ENCODE results near the gene SUPT20H. TPM values are rescaled to one million over a fixed set of nuclear protein-coding genes. Genes with fewer than 3 reads are reported as not detected.

The SUPT20H gene
- total and polyA plus RNA-seq, 4 donors = 44.3 to 73.9 (median 69.0) TPM

DNA sequence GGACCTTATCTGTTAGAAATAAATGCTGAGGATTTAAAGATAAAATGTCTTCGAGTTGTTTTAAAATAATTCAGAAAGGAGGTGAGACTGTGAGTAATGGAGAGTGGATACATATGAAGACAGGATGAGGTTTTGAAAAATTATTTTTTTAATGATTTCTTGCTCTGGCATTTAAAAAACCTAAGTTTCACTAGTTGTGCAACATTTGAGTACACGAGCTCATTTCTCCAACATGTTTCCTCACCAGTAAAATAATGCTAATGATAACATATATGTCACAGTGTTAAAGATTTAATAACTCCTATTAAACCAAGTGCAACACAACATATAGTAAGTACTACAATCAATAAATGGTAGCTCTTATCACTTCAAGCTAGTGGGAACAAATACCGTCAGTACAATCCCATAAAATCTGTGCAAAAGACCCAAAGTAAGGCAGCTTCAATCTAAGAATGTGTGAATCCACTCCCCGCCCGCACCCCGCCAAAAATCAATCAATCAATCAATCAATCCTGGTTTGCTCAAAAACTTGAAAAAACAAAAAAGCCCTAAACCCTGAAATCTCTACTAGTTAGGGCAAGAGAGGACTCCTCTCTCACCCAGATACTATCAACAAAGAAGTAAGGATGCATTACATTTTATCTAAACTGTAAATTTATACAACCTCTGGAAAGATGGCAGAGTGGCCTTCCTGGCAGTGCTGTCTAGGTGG is 61.6 kb downstream of the SUPT20H start:
- H3K27ac ChIP-seq (ENCODE audit: low read depth, low read length) = no peak overlapping the region
- H3K36me3 ChIP-seq (ENCODE audit: control insufficient read depth, insufficient read depth, low read length) = peaks cover 10% of the 10 kb centered on the region
- DNase-seq (ENCODE audit: low read depth in 4 of 6, low spot score in 6 of 6) = no peak
- WGBS (ENCODE audit: insufficient coverage) = 65% methylated on average over 5 of the region's 6 CpGs
- H3K4me3 ChIP-seq (ENCODE audit: low read depth, low read length) = peak overlapping the region; percentile 99
- H3K27me3 ChIP-seq (ENCODE audit: control insufficient read depth, insufficient read depth, low read length) = no peaks in the 10 kb centered on the region
- peaks cover 12% of the 10 kb centered on the region for H3K4me1 ChIP-seq (ENCODE audit: control insufficient read depth, insufficient read depth, low read length)
- H3K9me3 ChIP-seq (ENCODE audit: control insufficient read depth, insufficient read depth, low read length) = no peaks in the 10 kb centered on the region

DNA sequence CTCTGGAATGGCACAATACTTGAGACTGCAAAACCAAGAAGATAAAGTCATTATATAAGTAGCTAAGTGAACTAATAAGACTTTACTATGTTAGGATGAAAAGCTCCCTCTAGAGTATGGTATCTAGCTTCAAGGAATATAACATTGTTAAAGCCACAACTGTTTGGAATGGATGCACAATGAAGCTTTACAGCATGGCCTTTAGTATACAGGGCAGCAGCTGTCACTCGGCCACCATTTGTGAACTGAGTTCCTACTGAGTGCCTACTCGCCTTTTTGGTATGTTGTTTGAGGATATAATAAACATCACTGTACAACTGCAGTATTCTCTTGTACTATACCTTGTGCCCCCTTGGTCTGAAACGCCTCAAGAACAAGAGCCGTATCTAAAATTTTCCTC is 67.1 kb downstream of the SUPT20H start:
- no CpG with 5 or more reads among the region's 4 CpGs for WGBS (ENCODE audit: insufficient coverage)
- H3K27ac ChIP-seq (ENCODE audit: low read depth, low read length) = no peak overlapping the region
- H3K4me3 ChIP-seq (ENCODE audit: low read depth, low read length) = no peak overlapping the region
- no peaks in the 10 kb centered on the region for H3K27me3 ChIP-seq (ENCODE audit: control insufficient read depth, insufficient read depth, low read length)
- peaks cover 34% of the 10 kb centered on the region for H3K36me3 ChIP-seq (ENCODE audit: control insufficient read depth, insufficient read depth, low read length)
- H3K4me1 ChIP-seq (ENCODE audit: control insufficient read depth, insufficient read depth, low read length) = peaks cover 3% of the 10 kb centered on the region
- no peaks in the 10 kb centered on the region for H3K9me3 ChIP-seq (ENCODE audit: control insufficient read depth, insufficient read depth, low read length)
- no peak for DNase-seq (ENCODE audit: low read depth in 4 of 6, low spot score in 6 of 6)

DNA sequence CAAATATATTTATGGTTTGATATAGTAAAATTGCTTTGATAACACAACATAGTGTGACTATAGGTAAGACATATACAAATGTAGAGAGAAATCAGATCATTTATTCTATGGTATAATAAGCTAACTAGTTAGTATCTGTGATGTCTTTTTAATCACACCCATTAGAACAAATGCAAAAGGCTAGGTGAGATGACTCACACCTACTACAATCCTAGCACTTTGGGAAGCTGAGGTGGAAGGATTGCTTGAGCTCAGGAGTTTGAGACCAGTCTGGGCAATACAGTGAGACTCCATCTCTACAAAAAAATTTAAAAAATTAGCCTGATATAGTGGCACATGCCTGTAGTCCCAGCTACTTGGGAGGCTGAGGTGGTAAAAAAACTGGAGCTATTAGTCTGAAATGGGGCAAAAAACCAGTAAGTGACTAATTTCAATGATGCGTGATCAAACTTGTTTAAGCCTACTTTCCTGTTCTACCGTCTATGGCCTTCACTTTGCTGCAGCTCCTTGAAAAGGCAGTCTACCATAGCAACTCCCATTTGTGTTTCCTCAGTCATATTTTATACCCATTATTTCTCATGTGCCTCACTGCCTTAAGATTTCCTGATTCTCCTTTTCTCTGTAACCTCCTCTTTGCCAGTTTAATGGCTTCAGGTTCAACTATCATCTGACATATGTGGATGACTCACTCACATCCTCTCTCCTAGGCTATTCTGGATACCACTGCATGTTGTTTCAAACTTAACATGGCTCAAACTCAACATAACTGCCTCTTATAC is 72.8 kb downstream of the SUPT20H start:
- WGBS (ENCODE audit: insufficient coverage) = 97% methylated on average over 2 of the region's 2 CpGs
- peaks cover 32% of the 10 kb centered on the region for H3K36me3 ChIP-seq (ENCODE audit: control insufficient read depth, insufficient read depth, low read length)

DNA sequence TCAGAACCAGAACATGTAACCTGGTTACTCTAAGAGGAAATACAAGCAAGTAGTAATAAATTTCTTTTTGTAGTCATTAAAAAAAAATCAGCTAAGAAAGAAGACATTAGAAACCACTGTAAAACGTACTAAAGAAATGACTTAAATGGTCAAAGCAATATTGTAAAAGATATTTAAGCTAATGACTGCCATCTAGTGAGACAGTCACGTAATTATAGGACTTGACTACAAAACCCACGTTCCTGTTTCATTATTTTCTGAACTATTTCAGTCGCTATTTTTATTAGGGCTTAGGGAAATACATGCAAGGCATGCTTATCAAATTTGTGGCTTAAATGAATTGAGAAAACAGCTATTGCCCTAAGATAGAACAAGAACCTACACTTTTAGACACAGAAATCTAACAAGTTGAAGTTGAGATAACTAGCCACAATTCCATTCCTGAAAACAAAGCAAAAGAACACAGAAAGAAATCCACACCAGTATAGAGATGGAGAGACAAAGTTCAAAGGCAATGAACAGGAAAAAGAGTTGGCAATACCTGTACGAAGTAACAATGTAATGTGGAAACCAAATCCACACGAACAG is 78.2 kb downstream of the SUPT20H start:
- 100% methylated on average over 1 of the region's 6 CpGs for WGBS (ENCODE audit: insufficient coverage)
- Histone ChIP-seq H3K27me3 (ENCODE audit: control insufficient read depth, insufficient read depth, low read length) (no peaks in the 10 kb centered on the region), H3K4me1 (ENCODE audit: control insufficient read depth, insufficient read depth, low read length) (no peaks in the 10 kb centered on the region), H3K9me3 (ENCODE audit: control insufficient read depth, insufficient read depth, low read length) (no peaks in the 10 kb centered on the region), H3K27ac (ENCODE audit: low read depth, low read length) (no peak overlapping the region), H3K36me3 (ENCODE audit: control insufficient read depth, insufficient read depth, low read length) (peaks cover 32% of the 10 kb centered on the region), H3K4me3 (ENCODE audit: low read depth, low read length) (no peak overlapping the region)
- peak; percentile 18 to 89 (median 30) for DNase-seq (ENCODE audit: low read depth in 4 of 6, low spot score in 6 of 6)

More for the DNA sequence above, 72.8 kb downstream of the SUPT20H start:
- Histone ChIP-seq H3K27me3 (ENCODE audit: control insufficient read depth, insufficient read depth, low read length) (no peaks in the 10 kb centered on the region), H3K27ac (ENCODE audit: low read depth, low read length) (no peak overlapping the region), H3K9me3 (ENCODE audit: control insufficient read depth, insufficient read depth, low read length) (no peaks in the 10 kb centered on the region), H3K4me3 (ENCODE audit: low read depth, low read length) (no peak overlapping the region), H3K4me1 (ENCODE audit: control insufficient read depth, insufficient read depth, low read length) (no peaks in the 10 kb centered on the region)
- no peak for DNase-seq (ENCODE audit: low read depth in 4 of 6, low spot score in 6 of 6)

DNA sequence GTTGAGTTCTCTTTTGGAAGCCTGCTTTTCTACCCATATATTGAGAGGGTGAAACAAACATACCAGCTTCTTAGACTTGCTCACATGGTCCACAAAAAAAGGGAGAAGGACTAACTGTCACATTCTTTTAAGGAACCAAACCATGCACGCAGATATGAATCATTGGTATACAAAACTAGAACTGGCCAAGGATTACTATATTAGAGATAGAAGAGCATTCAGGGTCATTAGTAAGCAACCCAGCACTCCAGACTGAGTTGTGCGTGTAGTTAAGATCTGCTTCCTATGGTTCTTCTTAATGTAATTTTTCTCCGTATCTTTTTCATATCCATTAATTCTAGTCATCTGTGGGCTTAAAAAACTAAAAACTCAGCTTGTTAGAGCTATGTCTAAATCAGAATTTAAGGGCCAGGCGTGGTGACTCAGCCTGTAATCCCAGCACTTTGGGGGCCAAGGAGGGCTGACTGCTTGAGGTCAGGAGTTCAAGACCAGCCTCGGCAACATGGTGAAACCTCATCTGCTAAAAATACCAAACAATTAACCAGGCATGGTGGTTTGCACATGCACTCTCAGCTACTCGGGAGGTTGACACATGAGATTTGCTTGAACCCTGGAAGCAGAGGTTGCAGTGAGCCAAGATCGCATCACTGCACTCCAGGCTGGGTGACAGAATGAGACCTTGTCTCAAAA is 80.0 kb downstream of the SUPT20H start:
- no peak overlapping the region for H3K4me3 ChIP-seq (ENCODE audit: low read depth, low read length)
- H3K27ac ChIP-seq (ENCODE audit: low read depth, low read length) = no peak overlapping the region
- H3K27me3 ChIP-seq (ENCODE audit: control insufficient read depth, insufficient read depth, low read length) = no peaks in the 10 kb centered on the region
- H3K9me3 ChIP-seq (ENCODE audit: control insufficient read depth, insufficient read depth, low read length) = no peaks in the 10 kb centered on the region
- H3K36me3 ChIP-seq (ENCODE audit: control insufficient read depth, insufficient read depth, low read length) = peaks cover 33% of the 10 kb centered on the region
- WGBS (ENCODE audit: insufficient coverage) = 100% methylated on average over 2 of the region's 7 CpGs
- no peaks in the 10 kb centered on the region for H3K4me1 ChIP-seq (ENCODE audit: control insufficient read depth, insufficient read depth, low read length)
- DNase-seq (ENCODE audit: low read depth in 4 of 6, low spot score in 6 of 6) = no peak

DNA sequence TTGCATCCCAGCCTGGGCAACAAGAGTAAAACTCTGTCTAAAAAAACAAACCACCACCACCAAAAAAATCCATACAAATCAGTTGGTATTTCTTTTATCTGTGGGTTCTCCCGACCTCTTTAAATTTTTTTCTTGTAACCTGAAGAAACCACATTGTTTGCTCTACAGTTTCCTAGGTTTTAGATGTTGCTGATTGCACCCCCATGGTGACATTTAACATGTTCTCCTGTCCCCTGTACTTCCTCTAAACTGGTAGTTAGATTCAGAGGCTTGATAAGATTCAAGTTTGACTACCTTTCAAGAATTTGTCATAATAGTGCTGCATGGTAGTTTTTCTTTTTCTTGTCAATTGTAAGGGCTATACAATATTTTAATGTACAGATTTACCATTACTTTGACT is 84.3 kb downstream of the SUPT20H start:
- Histone ChIP-seq H3K27me3 (ENCODE audit: control insufficient read depth, insufficient read depth, low read length) (no peaks in the 10 kb centered on the region), H3K36me3 (ENCODE audit: control insufficient read depth, insufficient read depth, low read length) (peaks cover 33% of the 10 kb centered on the region), H3K27ac (ENCODE audit: low read depth, low read length) (no peak overlapping the region), H3K9me3 (ENCODE audit: control insufficient read depth, insufficient read depth, low read length) (no peaks in the 10 kb centered on the region), H3K4me1 (ENCODE audit: control insufficient read depth, insufficient read depth, low read length) (no peaks in the 10 kb centered on the region), H3K4me3 (ENCODE audit: low read depth, low read length) (no peak overlapping the region)
- no CpG with 5 or more reads among the region's 1 CpG for WGBS (ENCODE audit: insufficient coverage)
- DNase-seq (ENCODE audit: low read depth in 4 of 6, low spot score in 6 of 6) = no peak

DNA sequence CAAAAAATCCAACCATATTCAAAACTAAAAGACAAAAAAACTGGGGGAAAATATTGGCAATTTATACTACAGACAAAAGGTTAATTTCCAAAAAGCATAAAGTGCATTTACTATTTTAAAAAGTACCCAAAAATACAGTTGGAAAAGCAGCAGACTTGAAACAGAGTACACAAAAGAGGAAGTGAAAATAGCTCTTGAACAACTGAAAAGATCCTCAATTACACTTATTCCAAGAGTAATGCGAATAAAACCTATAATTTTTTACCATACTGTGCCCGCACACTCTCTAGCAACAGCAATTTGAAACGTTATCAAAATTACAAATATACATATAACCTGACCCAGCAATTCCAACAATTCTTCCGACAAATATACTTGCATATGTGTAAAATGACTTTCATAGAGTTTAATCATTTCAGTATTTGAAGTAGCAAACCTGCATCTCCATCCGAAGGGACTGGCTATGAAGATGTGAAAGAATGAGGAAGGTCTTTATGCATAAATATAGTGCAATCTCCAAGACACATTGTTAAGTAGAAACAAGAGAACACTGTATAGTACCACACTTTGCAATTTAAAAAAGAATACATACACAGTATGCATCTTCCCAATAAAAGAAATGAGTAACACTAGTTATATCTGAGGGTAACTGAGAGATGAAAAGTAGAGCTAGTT is 85.7 kb downstream of the SUPT20H start:
- WGBS (ENCODE audit: insufficient coverage) = no CpG with 5 or more reads among the region's 5 CpGs
- Histone ChIP-seq H3K36me3 (ENCODE audit: control insufficient read depth, insufficient read depth, low read length) (peaks cover 30% of the 10 kb centered on the region), H3K27me3 (ENCODE audit: control insufficient read depth, insufficient read depth, low read length) (no peaks in the 10 kb centered on the region), H3K27ac (ENCODE audit: low read depth, low read length) (no peak overlapping the region), H3K9me3 (ENCODE audit: control insufficient read depth, insufficient read depth, low read length) (no peaks in the 10 kb centered on the region), H3K4me3 (ENCODE audit: low read depth, low read length) (no peak overlapping the region), H3K4me1 (ENCODE audit: control insufficient read depth, insufficient read depth, low read length) (no peaks in the 10 kb centered on the region)
- DNase-seq (ENCODE audit: low read depth in 4 of 6, low spot score in 6 of 6) = no peak

DNA sequence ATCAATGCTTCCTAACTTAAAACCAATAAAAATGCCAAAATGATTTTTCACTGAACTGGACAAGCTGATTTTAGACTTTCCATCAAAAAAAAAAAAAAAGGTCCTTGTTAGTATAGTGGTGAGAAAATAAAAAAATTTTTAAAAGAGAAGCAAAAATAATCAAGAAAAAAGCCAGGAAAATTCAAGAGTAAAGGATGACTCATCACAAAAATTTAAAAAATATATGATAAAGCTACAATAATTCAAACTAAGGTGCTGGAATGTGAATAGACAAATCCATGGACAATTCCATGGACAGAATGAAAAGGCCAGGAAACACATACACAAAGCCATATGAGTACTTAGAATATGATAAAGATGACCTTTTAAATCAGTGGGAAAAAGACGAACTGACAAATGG is 86.5 kb downstream of the SUPT20H start:
- Histone ChIP-seq H3K27ac (ENCODE audit: low read depth, low read length) (no peak overlapping the region), H3K4me3 (ENCODE audit: low read depth, low read length) (no peak overlapping the region), H3K36me3 (ENCODE audit: control insufficient read depth, insufficient read depth, low read length) (peaks cover 24% of the 10 kb centered on the region), H3K27me3 (ENCODE audit: control insufficient read depth, insufficient read depth, low read length) (no peaks in the 10 kb centered on the region), H3K4me1 (ENCODE audit: control insufficient read depth, insufficient read depth, low read length) (no peaks in the 10 kb centered on the region), H3K9me3 (ENCODE audit: control insufficient read depth, insufficient read depth, low read length) (no peaks in the 10 kb centered on the region)
- no peak for DNase-seq (ENCODE audit: low read depth in 4 of 6, low spot score in 6 of 6)
- no CpG with 5 or more reads among the region's 1 CpG for WGBS (ENCODE audit: insufficient coverage)

DNA sequence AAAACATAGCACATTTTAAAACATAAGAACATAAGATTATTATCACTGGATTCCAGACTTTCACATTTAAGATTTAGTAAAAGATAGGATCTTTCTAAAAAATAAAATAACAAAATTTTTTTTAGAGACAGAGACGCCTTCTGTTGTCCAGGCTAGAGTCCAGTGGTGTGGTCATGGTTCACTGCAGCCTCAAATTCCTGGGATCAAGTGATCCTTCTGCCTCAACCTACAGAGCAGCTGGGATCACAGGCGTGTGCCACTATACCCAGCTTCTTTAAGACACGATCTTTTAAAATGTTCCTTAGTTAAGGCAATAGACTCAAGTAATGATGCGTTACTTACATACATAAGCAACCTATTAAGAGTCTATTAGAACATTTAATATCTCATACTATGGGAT is 93.1 kb downstream of the SUPT20H start:
- DNase-seq (ENCODE audit: low read depth in 4 of 6, low spot score in 6 of 6) = no peak
- H3K27me3 ChIP-seq (ENCODE audit: control insufficient read depth, insufficient read depth, low read length) = no peaks in the 10 kb centered on the region
- no peaks in the 10 kb centered on the region for H3K4me1 ChIP-seq (ENCODE audit: control insufficient read depth, insufficient read depth, low read length)
- H3K36me3 ChIP-seq (ENCODE audit: control insufficient read depth, insufficient read depth, low read length) = peaks cover 20% of the 10 kb centered on the region
- WGBS (ENCODE audit: insufficient coverage) = 93% methylated on average over 3 of the region's 4 CpGs
- no peak overlapping the region for H3K4me3 ChIP-seq (ENCODE audit: low read depth, low read length)
- no peaks in the 10 kb centered on the region for H3K9me3 ChIP-seq (ENCODE audit: control insufficient read depth, insufficient read depth, low read length)
- no peak overlapping the region for H3K27ac ChIP-seq (ENCODE audit: low read depth, low read length)

All from spinal cord (tissue), 10 donors.